GM23338 (cell line): Measurements from ENCODE around the gene DCBLD1. TPM values are rescaled to one million over a fixed set of nuclear protein-coding genes. Genes with fewer than 3 reads are reported as not detected.

Source experiments
- ATAC-seq: fragments of 200-7000 bp; cut with Tn5 transposase; 3 replicates; pipeline ENCODE4 v1.9.1; 2020
- DNase-seq: peaks from one replicate; pipeline ENCODE4 v3.0.0-alpha.2; 2015; ENCODE audit warnings: low spot score
- H2AFZ ChIP-seq: fragments of 200-600 bp; sonication (generic); 2 replicates; pipeline ENCODE4 v1.8.0; 2016; ENCODE audit warnings: antibody characterized with exemption, mild to moderate bottlenecking, moderate library complexity
- H3F3A ChIP-seq: fragments of 200-600 bp; sonication (generic); replicated peaks from 2 replicates; pipeline ENCODE4 v1.8.0; 2017; ENCODE audit warnings: antibody characterized with exemption, mixed run types, low read depth
- H3K27ac ChIP-seq: fragments of 200-600 bp; sonication (generic); 2 replicates; pipeline ENCODE4 v1.6.1; 2016; ENCODE audit warnings: low read depth
- H3K27me3 ChIP-seq: fragments of 200-600 bp; sonication (generic); 2 replicates; pipeline ENCODE4 v1.8.0; 2016; ENCODE audit warnings: mild to moderate bottlenecking, mixed run types, moderate library complexity; ENCODE audit not compliant: insufficient read depth
- H3K36me3 ChIP-seq: fragments of 200-600 bp; sonication (generic); 2 replicates; pipeline ENCODE4 v1.8.0; 2016; ENCODE audit warnings: mild to moderate bottlenecking; ENCODE audit not compliant: insufficient read depth
- H3K4me1 ChIP-seq: fragments of 200-600 bp; sonication (generic); 2 replicates; pipeline ENCODE4 v1.8.0; 2016; ENCODE audit warnings: mild to moderate bottlenecking, moderate library complexity; ENCODE audit not compliant: insufficient read depth
- H3K4me2 ChIP-seq: fragments of 200-600 bp; sonication (generic); 2 replicates; pipeline ENCODE4 v1.7.1; 2017; ENCODE audit warnings: mixed run types
- H3K4me3 ChIP-seq: fragments of 200-600 bp; sonication (generic); 2 replicates; pipeline ENCODE4 v1.6.1; 2016; ENCODE audit warnings: mixed run types
- H3K79me2 ChIP-seq: fragments of 200-600 bp; sonication (generic); replicated peaks from 2 replicates; pipeline ENCODE4 v1.8.0; 2017; ENCODE audit warnings: mild to moderate bottlenecking; ENCODE audit not compliant: insufficient read depth
- H3K9me2 ChIP-seq: fragments of 200-600 bp; sonication (generic); 2 replicates; pipeline ENCODE4 v1.8.0; 2017; ENCODE audit not compliant: insufficient read depth
- H4K20me1 ChIP-seq: fragments of 200-600 bp; sonication (generic); replicated peaks from 2 replicates; pipeline ENCODE4 v1.8.0; 2017; ENCODE audit warnings: mild to moderate bottlenecking; ENCODE audit not compliant: insufficient read depth
- H3K27ac Mint-ChIP-seq: 2 replicates; pipeline ENCODE4 v1.8.0; 2020; ENCODE audit warnings: inconsistent platforms, mild to moderate bottlenecking, moderate library complexity, mixed read lengths
- H3K27me3 Mint-ChIP-seq: 3 replicates; pipeline ENCODE4 v1.8.0; 2022; ENCODE audit warnings: low read depth, mild to moderate bottlenecking, moderate library complexity, mixed read lengths, inconsistent platforms; ENCODE audit not compliant: insufficient read depth, poor library complexity
- H3K36me3 Mint-ChIP-seq: 3 replicates; pipeline ENCODE4 v1.8.0; 2021; ENCODE audit warnings: low read depth, mild to moderate bottlenecking, inconsistent platforms, moderate library complexity, mixed read lengths
- H3K4me1 Mint-ChIP-seq: 3 replicates; pipeline ENCODE4 v1.8.0; 2020; ENCODE audit warnings: mild to moderate bottlenecking, inconsistent platforms, mixed read lengths
- H3K4me3 Mint-ChIP-seq: 3 replicates; pipeline ENCODE4 v1.8.0; 2021; ENCODE audit warnings: moderate library complexity, mild to moderate bottlenecking, inconsistent platforms, mixed read lengths
- H3K9me3 Mint-ChIP-seq: 3 replicates; pipeline ENCODE4 v1.8.0; 2020; ENCODE audit warnings: moderate library complexity, mild to moderate bottlenecking, inconsistent platforms, mixed read lengths
- CTCF ChIP-seq, 2 experiments: fragments of 200-600 bp in 1 of 2; sonication (generic) in 1 of 2; conservative IDR thresholded peaks; 2 replicates each; pipeline versions ENCODE4 v1.5.1 to v1.6.1; 2016 to 2017; ENCODE audit warnings: antibody characterized with exemption in 2 of 2, low read depth in 2 of 2, mild to moderate bottlenecking in 2 of 2, moderate library complexity in 1 of 2
- EZH2phosphoT487 ChIP-seq: fragments of 200-600 bp; sonication (generic); IDR thresholded peaks from one replicate; pipeline ENCODE4 v1.8.1; 2018; ENCODE audit warnings: antibody characterized with exemption; ENCODE audit not compliant: unreplicated experiment
- JUNB ChIP-seq: IDR thresholded peaks from one replicate; pipeline ENCODE4 v1.6.1; 2016; ENCODE audit warnings: antibody characterized with exemption; ENCODE audit not compliant: unreplicated experiment
- STAT1 ChIP-seq: IDR thresholded peaks from one replicate; pipeline ENCODE4 v1.6.1; 2016; ENCODE audit warnings: antibody characterized with exemption; ENCODE audit not compliant: unreplicated experiment
- ZNF331 ChIP-seq: fragments of 250-450 bp; sonication (Bioruptor Pico); IDR thresholded peaks from 2 replicates; pipeline ENCODE4 v1.5.0; 2020; ENCODE audit warnings: low read depth, mild to moderate bottlenecking, moderate library complexity
- ZNF462 ChIP-seq: fragments of 250-450 bp; sonication (Bioruptor Pico); IDR thresholded peaks from 2 replicates; pipeline ENCODE4 v1.5.0; 2020; ENCODE audit warnings: mild to moderate bottlenecking, moderate library complexity
- polyA plus RNA-seq: library from polyadenylated mRNA; unstranded; fragments of >200 nt; fragmentation: Nextera tagmentation; extraction: Ambion mirVana; gene quantifications from 2 replicates; pipeline ENCODE4 v1.2.1, GENCODE V29; 2016
- total RNA-seq: library from RNA; depleted of rRNA; stranded (reverse); fragments of >200 nt; shearing (Covaris generic); gene quantifications from 2 replicates; pipeline ENCODE4 v1.2.3, GENCODE V29; 2014

DCBLD1 gene
- total and polyA plus RNA-seq, 2 experiments from 2014 or later, result 4.2 to 7.6 TPM

- no peak for TF ChIP-seq ZNF462 (CRISPR knock-in tag)
- TF ChIP-seq EZH2phosphoT487, result no peak
- TF ChIP-seq JUNB, result no peak
- TF ChIP-seq ZNF331 (CRISPR knock-in tag), result no peak
Observed at GRCh38 chr6:117483645-117484016, 1.2 kb downstream of the DCBLD1 start (continued).

GRCh38 chr6:117484052-117484646 lies 1.7 kb downstream of the DCBLD1 start:
- Histone ChIP-seq H2AFZ (no peak overlapping the region), H3F3A (peaks cover 7% of the 10 kb centered on the region), H3K9me2 (no peaks in the 10 kb centered on the region), H3K79me2 (no peaks in the 10 kb centered on the region; the same call in 1 of the 2 replicates), H3K36me3 (no peaks in the 10 kb centered on the region), H3K4me3 (peak overlapping the region; percentile 85), H4K20me1 (0 out of 2 replicates have a peak, but pooled peaks cover 3% of the 10 kb centered on the region), H3K4me1 (peaks cover 28% of the 10 kb centered on the region), H3K27me3 (peaks cover 44% of the 10 kb centered on the region), H3K27ac (no peak overlapping the region), H3K4me2 (peak overlapping the region; percentile 91)
- no peak for ATAC-seq
- DNase-seq, result no peak
- no peak for TF ChIP-seq STAT1
- no peak for TF ChIP-seq CTCF (conservative IDR thresholded peaks at IDR 0.05; ENCODE audit: low read depth in 2 of 2)
- peaks cover 26% of the 10 kb centered on the region for H3K4me1 Mint-ChIP-seq
- H3K36me3 Mint-ChIP-seq, result peaks cover 20% of the 10 kb centered on the region
- peaks cover 9% of the 10 kb centered on the region; the same call in 2 of the 3 replicates for H3K9me3 Mint-ChIP-seq
- peak overlapping the region; percentile 88; the same call in 2 of the 3 replicates for H3K4me3 Mint-ChIP-seq
- peaks cover 24% of the 10 kb centered on the region for H3K27me3 Mint-ChIP-seq
- H3K27ac Mint-ChIP-seq, result no peak overlapping the region
